GM19193 (cell line): Measurements from ENCODE around the gene TAS1R2.

Experiments used
- POLR2A ChIP-seq: IDR thresholded peaks from 4 replicates; pipeline ENCODE4 v1.6.1; 2011; ENCODE audit not compliant: insufficient read depth, insufficient read length; ENCODE audit errors: extremely low read depth

Gene TAS1R2

DNA sequence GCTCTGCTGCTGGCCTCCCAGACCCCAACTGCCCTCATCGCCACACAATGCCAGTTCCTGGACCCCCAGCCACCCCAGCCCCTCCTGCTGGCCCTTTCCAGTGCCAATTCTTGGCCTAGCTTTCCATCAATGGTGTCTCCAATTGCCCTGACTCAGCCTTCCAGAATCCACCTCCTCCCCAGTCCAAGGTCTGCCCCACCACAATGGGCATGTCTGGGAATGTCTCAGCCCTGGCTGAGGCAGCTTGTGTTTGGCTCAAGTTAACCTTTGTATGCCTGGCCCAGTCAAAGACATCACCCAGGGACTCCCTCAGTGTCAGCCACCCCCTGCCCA, 26.5 kb upstream of the TAS1R2 start:
- no peak for TF ChIP-seq POLR2A

DNA sequence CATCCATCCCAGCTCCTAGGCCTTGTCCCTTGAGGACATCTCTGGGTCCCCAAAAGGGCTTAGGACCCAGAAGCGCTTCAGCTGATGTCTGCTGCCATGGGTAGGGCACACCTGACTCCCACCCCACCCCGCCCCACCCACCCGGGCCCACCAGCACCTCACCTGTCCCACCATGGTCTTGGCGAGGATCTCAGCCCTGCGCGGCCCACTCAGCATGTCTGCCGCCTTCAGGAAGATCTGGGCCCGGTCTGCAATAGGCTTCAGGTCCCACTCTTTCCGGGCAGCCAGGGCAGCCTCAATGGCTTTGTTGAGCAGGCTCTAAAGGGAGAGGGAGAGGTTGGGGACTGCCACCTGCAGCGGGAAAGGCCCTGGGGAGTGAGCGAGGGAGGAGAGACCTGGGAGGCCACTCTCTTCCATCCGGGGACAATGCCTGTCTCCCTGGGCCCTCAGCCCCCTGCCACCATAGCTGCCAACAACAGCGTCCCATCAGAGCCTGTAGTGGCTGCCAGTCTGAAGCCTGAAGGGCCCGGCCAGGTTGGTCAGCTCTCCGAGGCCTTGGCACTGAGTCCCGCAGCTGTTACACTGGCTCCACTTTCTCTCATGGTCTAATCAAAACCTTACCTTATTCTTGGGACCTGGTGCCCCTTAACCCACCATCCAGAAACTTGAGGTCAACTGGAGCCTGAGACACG, 26.0 kb upstream of the TAS1R2 start:
- TF ChIP-seq POLR2A, result no peak

DNA sequence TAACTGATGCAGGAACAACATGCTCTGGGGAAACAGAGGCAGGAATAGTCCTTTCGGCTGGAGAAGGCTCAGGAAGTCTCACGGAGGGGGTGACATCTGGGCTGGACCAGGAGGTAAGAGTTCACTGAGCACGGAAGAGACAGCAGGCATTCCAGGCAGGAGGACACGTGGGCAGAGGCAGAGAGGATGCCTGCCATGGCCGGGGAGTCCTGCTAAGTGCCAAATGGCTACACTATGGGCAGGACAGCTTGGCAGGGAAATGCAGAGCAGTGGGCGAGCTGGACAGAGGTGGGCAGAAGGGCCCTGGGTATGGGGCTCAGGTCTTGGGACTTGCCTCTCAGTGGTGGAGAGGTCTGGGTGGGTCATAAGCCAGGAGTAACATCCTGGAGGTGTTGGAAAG, 25.3 kb upstream of the TAS1R2 start:
- no peak for TF ChIP-seq POLR2A

DNA sequence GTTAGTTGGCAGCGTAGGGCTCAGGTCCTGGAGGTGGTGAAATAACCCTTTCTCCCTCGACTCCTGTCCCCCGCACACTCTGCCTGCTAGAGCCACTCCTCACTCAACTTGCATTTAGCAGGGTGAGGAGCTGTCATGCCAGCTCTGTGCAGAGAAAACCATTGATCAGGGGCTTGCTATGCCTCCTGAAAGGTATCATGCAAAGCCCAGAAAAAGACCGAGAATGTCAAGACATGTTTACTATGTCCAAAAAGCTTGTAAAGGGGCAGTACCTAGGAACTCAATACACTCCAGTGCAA, 24.9 kb upstream of the TAS1R2 start:
- no peak for TF ChIP-seq POLR2A

DNA sequence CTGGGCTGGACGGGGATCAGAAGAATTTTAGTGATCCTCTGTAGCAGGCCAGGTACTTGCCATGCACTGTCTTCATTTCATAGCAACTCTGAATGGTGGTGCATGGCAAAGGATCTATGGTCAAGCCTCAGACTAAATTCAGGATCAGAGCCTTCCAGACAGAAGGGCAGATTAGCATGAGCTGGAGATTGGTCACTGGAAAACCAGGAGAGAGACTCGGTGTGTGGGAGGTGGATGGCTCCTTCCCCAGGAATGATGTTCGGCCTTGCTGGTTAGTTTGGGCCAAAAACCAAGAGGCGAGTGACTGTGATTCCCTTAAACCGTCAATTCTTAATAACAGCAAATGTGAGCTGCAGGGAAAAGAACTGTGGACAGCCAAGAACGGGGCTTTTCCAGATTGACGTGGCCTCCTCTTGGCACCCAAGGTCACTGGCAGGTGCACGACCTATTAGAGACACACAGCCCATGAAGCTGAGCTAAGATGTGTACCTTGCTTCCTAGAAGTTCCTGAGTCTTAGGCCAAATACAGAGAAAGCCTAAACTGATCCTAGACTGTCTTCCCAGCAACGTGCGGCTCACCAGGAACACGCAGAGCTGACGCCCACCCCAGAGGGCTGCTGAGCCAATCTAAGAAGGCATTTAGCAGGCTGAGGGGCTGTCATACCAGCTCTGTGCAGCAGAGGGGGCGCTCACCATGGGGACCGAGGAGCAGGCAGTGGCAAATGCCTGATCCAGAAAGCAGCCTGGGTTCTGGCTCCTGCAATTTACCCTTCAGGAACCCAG, 24.4 kb upstream of the TAS1R2 start:
- TF ChIP-seq POLR2A, result no peak

DNA sequence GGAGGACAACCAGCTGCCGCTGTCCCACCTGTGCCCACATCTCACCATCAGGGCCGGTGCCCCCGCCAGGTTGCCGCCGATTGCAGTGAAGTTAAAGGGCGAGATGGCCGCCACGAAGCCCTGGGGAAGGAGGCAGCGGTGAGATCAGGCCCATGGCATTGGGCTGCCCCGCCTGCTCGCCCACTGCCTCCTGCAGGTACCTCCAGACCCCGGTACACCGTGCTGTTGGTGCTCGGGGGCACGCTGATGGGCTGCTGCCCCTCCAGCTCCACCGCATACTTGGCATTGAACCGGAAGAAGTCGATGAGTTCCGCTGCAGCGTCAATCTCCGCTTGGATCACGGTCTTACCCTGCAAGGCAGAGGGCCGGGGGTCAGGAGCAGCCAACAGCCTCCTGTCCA, 23.6 kb upstream of the TAS1R2 start:
- TF ChIP-seq POLR2A, result no peak

DNA sequence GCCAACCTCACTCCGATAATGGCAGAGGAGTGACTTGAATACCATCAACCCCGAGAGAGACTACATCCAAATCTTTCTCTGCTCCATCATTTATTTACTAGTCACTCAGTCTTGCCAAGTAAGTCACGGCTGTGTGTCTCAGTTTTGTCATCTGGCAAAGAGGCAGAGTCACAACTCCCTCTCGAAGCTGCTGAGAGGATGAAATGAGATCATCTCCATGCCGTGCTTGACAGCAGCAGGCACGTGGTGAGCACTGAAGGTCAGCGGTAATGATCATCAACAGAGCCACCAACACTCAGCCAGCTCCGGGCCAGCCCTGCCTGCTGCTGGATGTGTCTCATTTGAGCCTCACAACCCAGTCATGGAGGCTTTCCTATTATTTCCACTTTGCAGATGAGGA, 23.0 kb upstream of the TAS1R2 start:
- no peak for TF ChIP-seq POLR2A

DNA sequence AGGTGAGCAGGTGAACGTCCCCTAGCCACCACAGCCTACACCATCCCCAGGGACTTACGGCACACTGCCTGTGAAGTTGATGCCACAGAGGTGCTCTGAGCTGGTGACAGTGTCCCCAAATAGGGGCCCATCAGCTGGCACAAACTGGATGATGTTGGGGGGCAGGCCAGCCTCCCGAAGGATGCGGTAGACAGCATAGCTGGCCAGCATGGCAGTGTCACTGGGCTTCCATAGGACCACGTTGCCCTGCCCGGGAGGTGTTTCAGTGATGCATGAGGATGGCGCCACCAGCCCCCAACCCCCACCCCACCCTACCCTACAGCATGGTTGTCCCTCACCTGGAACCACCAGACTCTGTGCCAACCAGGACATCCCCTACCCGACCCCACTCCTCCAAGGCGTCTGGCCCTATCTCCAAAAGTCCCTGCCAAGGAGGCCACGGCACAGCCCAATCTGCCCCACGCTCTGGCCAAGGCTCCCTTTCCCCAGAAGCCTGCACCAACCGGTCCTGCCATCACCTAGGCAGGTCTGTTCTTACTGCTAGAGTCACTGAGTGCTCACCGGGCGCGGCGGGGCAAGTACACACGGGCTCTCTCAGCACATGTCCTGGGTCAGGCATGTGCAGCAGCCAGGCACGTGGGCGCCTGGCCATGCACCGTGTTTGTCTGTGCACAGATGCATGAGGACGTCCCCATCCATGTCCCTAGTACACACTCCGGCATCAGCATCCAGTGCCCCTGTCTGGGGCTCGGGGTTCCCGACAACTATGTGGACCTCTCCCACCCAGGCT, 22.4 kb upstream of the TAS1R2 start:
- TF ChIP-seq POLR2A, result no peak

DNA sequence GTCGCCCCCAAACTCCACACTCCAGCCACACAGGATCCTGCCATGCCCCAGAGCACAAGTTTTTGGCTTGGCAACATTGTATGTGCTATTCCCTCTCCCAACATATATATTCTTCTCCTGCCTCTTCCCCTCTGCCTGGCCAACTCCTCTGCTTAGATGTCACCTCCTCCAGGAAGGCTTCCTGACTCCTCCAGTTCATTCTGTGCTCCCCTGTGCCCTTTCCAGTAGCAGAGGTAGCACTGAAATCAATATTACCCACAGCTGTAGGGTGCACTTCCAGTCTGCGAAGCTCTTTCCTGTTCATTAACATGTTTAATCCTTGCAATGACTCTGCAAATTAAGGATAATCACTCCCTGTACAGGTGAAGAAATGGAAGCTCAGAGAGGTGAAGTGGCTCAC, 21.7 kb upstream of the TAS1R2 start:
- TF ChIP-seq POLR2A, result no peak

DNA sequence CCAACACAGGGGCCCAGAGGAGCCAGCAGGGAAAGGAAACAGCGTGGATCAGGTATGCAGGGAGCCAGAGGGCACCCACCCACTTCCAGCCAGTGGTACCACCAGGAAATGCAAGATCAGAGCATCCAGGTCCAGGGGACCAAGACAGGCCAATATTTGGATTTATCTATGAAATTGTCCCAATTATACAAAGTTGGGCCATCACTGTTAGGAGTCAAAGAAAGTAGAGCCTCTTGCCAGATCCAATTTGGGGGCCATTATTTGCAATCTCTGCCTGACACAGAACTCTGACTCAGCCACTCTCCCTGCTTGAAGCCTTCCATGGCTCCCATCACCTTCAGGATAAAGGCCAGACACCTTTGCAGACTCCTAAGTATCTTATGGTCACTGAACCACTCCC, 21.1 kb upstream of the TAS1R2 start:
- TF ChIP-seq POLR2A, result no peak

DNA sequence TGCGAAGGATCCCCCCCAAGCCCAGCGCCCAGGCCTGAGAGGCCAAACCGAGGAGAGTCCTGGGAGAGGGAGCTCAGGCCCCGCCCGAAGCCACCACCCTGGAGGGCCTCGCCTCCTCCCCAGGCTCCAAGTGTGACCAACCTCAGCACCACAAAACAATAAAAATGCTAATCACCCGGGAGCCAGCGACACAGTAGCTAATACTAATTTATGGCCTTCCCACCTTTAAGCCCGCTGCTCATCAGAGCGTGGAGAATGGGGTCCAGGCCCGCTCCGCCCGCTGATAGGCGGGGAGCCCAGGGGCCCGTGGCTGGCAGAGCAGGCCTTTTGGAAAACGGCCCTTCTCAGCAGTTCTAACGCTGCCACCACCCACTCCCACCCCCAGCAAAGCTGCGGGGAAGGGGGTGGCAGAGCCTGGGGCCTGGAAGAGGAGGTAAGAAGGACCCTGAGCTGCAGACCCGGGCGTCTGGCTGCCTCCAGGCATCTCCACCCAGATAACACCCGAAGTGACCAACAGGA, 20.4 kb upstream of the TAS1R2 start:
- TF ChIP-seq POLR2A, result no peak

DNA sequence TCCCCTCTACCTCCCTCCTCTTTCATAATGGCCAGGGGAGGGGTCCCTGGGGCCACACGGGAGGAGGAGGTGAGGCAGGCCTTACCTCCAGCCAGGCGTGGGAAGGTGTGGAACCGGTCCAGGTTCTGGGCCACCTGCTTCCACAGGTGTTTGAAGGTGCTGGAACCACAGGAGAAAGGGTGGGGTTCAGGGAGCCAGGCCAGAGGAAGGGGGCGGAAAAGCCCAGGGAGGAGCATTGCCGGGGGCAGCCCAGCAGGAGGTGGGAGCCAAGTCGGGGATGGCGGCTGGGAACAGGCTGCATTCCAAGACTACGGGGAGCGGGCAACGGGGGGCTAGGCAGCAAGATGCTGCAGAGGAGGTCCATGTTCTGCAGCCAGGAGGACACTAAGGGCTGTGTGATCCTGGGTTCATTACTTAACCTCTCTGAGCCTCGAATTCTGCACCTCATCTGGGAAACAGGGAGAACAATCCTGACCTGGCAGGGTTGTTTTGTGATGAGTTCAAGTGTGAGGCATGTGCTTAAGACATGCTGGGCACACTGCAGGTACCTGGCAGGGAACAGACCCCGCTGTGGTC, 19.8 kb upstream of the TAS1R2 start:
- no peak for TF ChIP-seq POLR2A

DNA sequence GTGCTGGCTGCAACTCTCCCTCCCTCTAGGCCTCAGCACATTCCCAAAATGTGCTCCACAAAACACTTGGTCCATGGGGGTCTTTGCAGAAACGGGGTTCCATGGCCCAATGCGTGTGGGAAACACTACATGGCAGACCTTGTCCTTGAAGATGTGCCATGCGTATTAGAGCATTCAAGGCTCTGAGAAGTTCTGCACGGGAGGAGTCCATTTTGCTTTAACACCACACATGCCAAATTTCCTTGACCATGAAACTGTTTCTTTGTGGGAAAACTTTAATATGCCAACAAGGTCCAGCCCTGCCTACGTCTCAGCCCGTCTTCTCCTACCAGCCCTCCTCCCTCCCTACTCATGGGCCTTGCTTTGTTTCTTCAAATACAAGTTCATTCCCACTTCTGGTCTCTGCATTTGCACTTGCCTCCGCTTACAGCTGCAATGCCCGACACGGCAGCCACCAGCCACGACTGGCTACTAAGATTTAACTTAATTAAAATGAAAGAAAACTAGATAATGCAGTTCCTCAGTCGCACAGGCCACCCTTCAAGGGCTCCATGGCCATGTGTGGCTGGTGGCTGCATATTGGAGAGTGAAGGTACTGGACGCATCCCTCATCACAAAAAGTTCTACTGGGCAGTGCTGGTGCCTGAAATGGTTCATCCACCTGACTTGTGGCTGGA, 19.2 kb upstream of the TAS1R2 start:
- TF ChIP-seq POLR2A, result no peak

DNA sequence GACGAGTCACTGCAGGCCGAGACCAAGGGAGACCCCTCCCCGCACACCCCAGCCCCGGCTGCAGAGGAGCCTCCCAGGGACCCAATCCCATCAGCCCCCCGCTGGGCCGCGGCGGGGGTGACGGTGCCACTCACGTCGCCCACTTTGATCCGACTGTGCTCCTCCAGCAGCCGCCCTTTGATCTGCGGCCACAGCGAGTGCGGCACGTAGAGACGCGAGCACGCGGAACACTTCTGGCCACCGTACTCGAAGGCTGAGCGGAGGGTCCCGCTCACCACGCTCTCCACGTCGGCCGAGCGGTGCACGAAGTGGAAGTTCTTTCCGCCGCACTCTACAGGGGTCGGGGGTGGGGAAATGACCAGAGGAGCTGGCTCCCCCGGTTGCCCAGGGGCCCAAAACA, 17.8 kb upstream of the TAS1R2 start:
- no peak for TF ChIP-seq POLR2A

DNA sequence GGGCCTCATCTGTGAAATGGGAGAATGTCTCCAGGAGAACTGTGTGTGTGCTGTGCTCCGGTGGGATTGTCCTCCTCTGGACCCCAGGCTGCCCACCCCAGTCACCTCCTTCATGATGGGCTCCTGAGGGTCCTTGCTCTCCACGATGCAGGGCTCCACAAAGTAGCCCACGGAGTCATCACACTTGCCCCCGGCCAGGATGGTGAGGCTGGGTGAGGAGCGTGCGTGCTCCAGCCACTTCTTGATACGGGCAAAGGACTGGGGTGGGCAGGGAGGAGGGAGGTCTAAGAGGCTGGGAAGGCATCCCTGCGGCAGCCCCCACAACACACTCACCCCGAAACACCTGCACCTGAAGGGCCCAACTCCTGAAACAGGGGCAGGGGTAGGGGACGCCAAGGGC, 16.8 kb upstream of the TAS1R2 start:
- no peak for TF ChIP-seq POLR2A
